HCT116 (cell line): ENCODE results near the gene NR6A1.

Experiments used
- CTCF ChIP-seq, 3 experiments: fragments of 200-600 bp in 1 of 3; sonication (generic) in 1 of 3; IDR thresholded peaks in 2 of 3; conservative IDR thresholded peaks in 1 of 3; 2 replicates each; pipeline ENCODE4 v1.5.1; 2012 to 2017; ENCODE audit warnings: low read depth in 2 of 3, low read length in 2 of 3, antibody characterized with exemption in 1 of 3, borderline replicate concordance in 1 of 3, control low read depth in 1 of 3, mild to moderate bottlenecking in 1 of 3, mixed read lengths in 1 of 3, mixed run types in 1 of 3, moderate library complexity in 1 of 3; ENCODE audit not compliant: insufficient read depth in 1 of 3
- ELF1 ChIP-seq: IDR thresholded peaks from 2 replicates; pipeline ENCODE4 v1.6.1; 2012; ENCODE audit warnings: low read depth, borderline replicate concordance
- ZBTB33 ChIP-seq: IDR thresholded peaks from 2 replicates; pipeline ENCODE4 v1.6.1; 2011; ENCODE audit warnings: mild to moderate bottlenecking, low read length, moderate library complexity; ENCODE audit not compliant: insufficient replicate concordance; ENCODE audit errors: extremely low read depth

DNA sequence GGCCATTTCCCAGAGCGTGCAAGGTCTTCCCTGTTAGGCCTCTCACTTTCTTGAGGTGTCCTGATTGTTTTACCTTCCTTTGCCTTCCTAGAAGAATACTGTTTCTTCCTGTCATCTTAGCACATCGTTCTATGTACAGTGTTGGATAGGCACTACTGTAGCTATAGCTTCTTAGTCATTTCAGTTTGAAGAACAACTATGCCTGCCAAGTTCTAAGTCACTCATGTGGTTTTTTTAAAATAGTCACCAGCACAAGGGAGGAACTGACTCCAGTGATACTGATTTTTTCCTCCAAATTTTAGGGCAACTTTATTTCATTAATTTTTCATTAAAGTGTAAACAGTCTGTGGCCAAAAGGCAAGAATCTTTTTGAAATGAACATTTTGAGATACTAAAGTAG, 141.5 kb downstream of the NR6A1 start:
- TF ChIP-seq ELF1 (no peak), CTCF (IDR thresholded peaks at IDR 0.05 in 2 of 3, conservative IDR thresholded peaks at IDR 0.05 in 1 of 3; ENCODE audit: borderline replicate concordance in 1 of 3, insufficient read depth in 1 of 3, low read depth in 2 of 3, low read length in 2 of 3) (no peak), ZBTB33 (no peak)
